Left lobe of liver (tissue), 2 donors: ENCODE measurements around the gene AGBL4. TPM values are rescaled to one million over a fixed set of nuclear protein-coding genes. Genes with fewer than 3 reads are reported as not detected.

Source experiments
- ATAC-seq: fragments of 200-7000 bp; cut with Tn5 transposase; one replicate; pipeline ENCODE4 v1.9.1; 2020; ENCODE audit warnings: mild to moderate bottlenecking, moderate library complexity
- DNase-seq: peaks from one replicate; pipeline ENCODE4 v3.0.0-alpha.2; 2020; ENCODE audit warnings: low spot score
- total RNA-seq: library from RNA; stranded (reverse); gene quantifications from one replicate; pipeline ENCODE4 v1.2.1, GENCODE V29; 2021
- donor health status: DM: no; HTN: no; CAD: no; lungs with moderate emphysema.
- donor health status: DM: no; HTN: yes; CAD: no.

AGBL4 gene
- total RNA-seq, 1 donor from 2014 or later = 2.2 TPM

DNA sequence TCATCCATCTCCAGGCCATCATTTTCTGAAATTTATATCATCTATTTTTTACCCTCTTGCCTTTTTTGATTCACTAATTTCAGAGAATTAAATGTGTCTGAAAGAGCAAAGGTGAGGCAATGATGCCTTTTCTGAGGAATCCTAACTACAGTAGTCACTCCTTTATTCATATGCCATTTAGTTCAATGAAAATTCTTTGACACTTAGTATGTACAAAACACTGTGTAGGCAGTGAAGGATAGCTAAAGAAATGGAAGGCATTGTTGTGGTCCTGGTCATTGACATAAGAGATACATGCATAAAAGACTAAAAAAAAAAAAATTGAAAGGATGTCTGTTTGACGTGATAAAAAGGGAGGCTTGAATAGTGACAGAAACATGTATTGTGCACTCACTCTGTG is 1075.2 kb downstream of the AGBL4 start:
- DNase-seq = no peak
- no peak for ATAC-seq

DNA sequence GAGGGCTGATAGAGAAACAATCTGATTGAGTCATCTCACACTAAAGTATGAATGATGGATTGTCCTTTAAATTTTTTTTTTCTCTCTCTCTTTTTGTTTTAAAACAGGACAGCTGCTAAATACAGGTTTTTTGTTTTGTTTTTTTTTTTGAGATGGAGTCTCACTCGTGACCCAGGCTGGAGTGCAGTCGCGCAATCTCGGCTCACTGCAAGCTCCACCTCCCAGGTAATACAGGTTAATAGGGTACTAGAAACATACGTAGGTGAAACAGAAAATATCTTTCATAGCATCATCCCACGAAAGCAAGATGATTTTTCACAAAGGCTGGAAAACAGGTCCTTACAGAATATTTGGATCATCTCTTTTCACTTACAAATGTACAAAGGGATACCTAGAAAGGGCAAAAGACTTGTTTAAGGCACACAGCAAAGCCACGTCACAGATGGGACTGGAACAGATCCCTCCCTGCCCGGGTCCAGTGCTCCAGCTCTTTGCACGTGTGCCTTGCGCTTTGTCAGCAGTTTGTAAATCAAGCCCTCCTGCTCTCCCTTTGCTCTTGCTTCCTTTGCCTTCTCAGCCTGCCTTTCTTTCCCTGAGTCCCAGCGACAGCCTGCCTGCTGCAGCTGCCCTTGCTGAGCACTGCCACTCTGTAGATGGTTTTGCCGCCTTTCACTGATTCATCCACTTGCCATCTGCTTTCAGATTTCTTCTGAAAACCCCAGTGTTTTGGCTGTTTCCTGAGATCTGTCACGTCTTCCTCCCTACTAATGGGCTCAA is 1075.8 kb downstream of the AGBL4 start:
- DNase-seq (no peak), ATAC-seq (no peak)

DNA sequence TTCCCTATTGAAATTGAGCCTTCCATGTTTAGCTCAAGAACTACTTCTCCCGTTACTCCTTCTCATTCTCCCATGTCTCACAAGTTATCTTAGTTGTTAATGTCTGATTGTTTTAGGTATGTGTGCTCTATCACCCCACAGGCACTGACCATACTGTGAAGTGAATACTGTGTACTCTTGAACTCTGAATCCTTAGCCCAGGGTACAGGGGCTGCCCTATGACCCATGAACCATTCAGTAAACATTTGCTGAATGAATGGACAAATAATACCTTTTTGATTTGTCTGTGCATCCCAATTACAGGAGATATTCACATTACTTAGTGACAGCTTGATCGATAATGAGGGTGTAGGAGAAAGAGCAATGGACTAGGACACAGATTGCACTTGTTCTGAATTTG is 1077.7 kb downstream of the AGBL4 start:
- DNase-seq (no peak), ATAC-seq (peak; percentile 87)

DNA sequence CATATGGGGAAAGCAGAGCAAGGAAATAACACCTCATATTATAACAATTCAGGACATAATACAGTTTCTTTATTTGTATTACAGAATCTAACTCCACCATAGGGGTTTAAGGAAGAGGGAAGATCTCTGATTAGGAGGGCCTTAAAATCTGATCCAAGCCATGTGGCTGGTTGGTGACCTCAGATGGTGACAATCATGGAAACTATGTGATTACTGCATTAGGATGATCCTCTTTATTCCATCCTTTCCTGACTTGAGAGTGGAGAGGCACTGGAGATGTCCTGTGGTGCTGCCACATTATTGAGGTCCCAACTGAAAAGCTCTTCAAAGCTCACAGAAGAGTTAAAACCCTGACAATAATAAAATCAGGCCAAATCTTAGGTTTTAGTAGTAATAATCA is 1078.9 kb downstream of the AGBL4 start:
- no peak for ATAC-seq
- no peak for DNase-seq

DNA sequence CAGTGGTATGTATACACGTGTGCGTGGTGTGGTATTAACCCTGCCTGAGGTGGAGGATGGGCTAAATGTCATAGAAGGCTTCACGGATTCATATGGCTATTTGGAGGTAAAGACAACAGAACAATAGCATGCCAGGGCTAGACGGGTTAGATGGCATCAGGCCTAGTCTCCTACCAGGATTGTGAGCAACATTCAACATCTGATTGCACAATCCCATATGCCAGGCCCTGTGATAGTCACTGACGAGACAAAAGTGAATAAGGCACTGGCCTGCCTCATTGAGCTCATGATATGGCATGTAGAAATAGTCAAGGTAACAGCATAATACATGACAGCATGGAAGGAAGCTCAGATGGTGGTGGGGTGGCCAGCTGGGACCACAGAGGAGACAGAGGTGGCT is 1079.9 kb downstream of the AGBL4 start:
- ATAC-seq (peak; percentile 45), DNase-seq (no peak)

DNA sequence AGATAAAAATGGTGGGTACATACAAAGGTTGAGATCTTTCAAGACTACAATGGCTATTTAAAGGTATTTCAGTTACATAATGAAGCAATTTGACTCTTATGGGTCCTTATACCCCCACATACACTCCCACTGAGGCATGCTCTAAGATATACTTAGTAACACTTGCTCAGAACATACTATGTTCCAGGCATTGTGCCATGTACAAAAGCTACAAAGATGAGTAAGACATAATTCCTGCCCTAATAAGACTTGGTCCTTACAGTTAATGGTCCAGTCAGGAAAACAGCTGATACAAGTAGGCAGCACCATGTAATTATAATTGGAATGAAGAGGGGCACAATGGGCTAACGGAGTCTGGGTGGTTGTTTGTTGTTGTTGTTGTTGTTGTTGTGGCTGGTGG is 1080.4 kb downstream of the AGBL4 start:
- no peak for DNase-seq

DNA sequence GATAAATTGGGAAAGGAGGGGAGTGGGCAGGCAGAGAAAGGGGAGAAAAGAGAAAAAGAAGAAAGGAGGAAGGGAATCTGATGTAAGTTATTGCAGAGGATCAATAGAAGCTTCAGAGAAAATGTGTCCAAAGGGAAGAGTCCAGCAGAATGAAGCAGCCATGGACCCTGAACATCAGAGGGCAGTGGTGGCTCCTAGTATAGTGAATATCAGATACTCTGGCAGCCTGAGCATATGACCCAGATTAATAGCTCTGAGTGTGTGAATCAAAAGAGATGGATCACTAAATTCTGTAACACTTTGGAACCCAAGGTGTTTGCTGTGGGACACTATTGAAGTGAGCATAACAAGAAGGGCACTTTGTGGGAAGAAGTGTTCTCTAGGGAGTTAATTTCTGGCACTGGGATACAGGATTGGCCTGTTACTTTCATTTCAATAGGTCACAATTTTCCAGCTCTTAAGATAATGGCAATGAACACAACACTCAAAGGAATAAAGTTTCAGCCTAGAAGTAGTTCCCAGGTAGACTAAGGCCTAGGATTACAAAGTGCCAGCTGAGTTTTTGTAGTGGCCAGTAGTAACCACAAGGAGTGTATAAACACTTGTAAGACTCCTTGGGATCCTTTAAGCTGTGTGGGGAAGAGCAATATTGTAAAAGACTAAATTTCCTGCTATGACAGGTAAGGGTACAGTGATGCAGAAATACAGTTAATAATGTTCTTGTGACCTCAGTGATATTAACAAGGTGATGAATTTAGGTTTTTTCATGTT is 1082.6 kb downstream of the AGBL4 start:
- peak; percentile 62 for ATAC-seq
- no peak for DNase-seq

More for the DNA sequence above, 1080.4 kb downstream of the AGBL4 start:
- no peak for ATAC-seq

DNA sequence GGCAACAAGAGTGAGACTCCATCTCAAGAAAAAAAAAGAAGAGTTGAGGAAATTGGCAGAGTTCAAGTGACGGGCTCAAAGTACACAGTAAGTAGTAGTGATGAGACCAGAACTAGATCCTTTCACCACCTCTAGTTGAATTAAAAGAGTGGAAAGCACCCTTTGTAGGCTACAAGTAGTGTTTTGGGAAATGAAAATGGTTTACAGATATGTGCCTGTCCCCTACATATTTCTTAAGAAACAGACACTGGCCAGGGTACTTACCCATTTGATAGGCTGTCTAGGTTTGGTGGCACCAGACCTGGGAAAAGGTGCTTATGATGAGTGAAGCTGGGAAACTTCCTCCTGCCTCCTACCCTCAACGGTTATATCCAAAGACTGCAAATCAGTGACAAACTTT is 1083.4 kb downstream of the AGBL4 start:
- ATAC-seq (no peak), DNase-seq (no peak)

DNA sequence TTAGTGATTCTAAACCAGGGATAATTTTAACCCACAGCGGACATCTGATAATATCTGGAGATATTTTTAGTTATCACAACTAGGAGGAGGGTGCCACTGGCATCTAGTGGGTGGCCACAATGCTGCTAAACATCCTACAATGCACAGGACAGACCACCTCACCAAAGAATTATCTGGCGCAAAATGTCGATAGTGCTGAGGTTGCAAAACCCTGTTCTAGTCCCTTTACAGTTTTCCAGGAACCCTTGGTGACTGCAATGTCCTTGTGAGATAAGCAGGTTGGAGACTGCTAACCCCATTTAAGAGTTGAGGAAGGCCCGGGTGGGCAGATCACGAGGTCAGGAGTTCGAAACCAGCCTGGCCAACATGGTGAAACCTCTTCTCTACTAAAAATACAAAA is 1083.9 kb downstream of the AGBL4 start:
- ATAC-seq (no peak), DNase-seq (no peak)

DNA sequence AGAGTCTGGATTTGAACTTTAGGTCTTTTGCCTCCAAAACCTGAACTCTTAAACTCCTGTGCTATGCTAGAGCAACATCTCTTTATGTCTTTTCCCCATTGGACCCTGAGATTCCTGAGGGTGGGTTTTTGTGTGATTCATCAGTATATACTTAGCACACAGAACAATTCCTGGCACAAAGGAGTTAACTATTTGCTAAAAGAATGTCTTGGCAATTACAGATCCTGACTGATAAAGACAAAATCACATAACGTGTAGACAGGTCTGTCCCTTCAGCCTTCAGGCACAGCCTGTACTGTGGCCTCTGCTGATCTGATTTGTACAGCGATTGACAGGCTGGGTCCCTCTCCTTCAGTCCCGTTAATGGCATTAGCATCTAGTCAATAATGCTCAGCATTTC is 1084.7 kb downstream of the AGBL4 start:
- ATAC-seq = no peak
- no peak for DNase-seq

DNA sequence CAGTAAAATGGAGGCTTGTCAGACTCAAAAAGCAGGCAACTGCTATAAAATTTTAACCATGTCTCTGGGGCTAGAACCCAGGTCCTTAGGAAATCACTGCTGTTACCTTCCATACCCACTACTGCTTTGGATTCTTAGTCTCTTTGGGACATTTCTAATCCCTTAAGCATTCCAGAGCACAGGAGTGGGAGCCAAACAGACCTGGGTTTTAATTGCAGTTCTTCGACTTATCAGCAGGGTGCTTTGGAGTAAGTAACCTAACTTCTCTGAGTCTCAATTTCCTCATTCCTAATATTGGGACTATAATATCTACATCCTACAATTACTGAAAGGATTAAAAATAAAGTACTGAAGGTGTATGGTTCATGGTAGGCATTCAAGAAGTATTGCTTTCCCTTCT is 1086.0 kb downstream of the AGBL4 start:
- ATAC-seq = no peak
- no peak for DNase-seq

DNA sequence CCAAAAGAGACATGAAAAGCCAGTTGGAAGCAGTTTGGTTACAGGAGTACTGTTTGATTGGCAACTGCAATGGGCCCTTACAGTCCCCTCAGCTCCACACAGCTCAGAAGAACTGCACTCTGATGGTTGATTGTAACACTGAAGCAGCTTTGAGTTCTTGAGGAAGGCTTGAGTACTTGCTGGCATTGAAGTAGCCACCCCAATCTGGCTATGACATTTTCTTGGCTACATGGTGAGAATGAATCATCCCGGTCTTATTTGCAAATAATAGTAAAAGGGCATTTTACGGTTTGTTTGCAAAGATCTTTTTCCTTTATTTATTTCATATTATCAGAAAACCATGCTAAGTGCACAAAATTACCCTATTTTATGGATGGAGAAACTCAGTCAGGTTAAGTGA is 1087.3 kb downstream of the AGBL4 start:
- DNase-seq (no peak), ATAC-seq (no peak)

DNA sequence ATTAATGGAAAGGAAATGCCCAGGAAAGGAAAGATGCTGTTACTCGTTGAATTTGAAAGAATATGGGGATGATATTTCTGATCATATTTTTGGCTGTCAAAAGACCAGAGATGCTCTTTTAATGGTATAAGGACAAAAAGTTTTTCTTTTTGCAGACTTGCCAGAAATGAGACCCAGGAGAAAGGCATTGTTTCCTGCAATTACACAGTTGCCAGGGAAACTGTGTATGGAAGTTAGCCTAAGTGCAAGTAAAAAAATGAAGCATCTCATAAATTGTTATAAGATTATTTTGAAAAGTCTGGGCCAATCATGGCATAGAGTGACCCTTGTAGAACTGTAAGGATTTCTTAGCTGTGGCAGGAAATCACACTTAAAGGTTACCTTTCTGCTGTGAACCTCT is 1091.4 kb downstream of the AGBL4 start:
- ATAC-seq = no peak
- DNase-seq = no peak

DNA sequence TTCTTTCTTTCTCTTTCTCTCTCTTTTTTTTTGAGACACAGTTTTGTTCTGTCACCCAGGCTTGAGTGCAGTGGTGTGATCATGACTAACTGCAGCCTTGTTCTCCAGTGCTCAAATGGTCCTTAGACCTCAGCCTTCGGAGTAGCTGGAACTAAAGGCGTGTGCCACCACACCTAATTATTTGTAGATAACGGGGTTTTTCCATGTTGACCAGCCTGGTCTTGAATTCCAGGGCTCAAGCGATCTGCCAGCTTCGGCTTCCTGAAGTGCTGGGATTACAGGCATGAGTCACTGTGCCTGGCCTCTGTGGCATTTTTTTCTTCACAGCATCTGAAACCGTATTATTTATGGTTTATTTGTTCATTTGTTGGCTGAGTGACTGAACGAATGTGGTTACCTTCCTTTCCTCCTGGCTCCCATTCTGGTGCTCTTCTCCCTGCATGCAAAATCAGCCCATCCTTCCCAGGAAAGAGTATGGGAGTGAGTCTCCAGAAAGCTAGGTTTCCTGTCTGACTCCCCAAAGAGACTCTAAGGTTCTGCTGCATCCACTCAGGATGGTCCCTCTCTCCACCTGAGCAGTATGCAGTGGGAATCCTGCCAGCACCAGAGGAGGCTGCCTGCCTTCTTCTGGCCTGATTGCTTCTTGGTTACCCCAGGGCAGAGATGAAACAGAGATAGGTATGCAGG is 1092.1 kb downstream of the AGBL4 start:
- DNase-seq (no peak), ATAC-seq (no peak)

DNA sequence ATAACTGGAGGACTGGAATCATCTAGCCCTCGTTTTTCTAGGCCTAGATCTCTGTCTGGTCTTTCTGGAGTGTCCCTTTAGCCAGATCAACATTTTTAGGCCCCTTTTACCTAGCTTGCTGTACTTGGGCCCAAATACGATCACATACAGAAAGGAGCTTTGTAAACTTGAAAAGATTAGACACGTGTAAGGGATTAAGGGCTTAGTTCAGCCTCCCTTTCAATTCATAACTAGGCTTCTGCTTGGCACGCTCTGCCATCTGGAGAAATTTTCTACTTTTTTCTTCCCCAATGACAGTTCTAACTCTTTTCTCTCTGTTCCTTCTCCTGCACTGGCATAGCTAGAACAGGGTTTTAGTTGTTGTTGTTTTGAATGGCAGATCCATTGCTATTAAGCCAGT is 1093.7 kb downstream of the AGBL4 start:
- DNase-seq (no peak), ATAC-seq (no peak)

DNA sequence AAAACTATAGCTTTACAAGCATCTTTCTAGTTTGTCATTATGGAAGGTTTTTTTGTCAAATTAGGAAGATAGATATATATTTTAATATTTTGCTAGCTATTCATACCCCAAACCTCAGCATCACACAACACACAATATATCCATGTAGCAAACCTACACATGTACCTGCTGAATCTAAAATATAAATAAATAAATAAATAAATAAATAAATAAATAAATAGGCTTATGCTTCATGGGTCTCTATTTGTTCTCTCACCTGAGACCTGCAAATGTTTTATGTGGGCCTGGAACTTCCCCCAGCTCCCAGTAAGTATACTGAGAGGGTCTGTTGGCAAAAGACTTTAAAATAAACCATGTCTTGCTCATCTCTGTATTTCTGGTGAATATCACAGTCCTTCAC is 1099.7 kb downstream of the AGBL4 start:
- no peak for DNase-seq
- ATAC-seq = no peak

DNA sequence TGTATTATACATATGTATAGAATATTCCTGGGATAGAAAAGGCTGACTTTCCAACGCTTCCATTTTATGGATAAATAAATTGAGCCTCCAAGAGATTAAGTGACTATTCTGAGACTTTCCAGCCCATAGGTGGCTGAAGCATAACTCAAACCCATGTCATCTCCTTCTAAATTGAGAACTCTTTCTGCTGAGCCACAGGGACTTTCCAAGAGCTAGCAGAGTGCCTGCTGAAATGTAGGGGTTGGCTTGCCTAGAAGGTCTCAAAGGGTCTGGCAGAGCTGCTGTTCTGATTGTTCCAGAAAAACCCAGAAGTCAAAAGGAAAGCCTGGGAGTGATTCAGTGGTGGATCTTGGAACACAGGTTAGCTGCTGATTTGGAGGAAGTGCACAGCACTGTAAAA is 1100.6 kb downstream of the AGBL4 start:
- DNase-seq (no peak), ATAC-seq (no peak)

DNA sequence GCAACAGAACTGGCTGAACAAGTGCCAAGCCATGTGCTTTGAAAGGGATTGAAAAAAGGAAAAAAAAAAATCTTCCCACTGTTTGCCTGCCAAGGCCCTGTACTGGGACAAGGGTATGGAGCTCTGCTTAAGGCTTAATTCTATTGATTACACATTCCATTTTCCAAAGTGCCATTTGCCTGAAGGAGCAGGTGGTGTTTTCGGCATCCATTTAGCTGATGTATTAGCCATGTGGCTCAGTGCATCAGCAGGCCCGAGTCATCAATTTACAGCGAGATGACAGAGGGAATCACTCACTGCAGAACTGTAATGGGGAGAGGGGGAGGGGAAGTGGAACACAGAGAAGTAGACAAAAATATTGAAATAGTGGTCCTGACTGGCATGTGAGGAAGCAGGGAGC is 1102.9 kb downstream of the AGBL4 start:
- ATAC-seq (no peak), DNase-seq (no peak)

DNA sequence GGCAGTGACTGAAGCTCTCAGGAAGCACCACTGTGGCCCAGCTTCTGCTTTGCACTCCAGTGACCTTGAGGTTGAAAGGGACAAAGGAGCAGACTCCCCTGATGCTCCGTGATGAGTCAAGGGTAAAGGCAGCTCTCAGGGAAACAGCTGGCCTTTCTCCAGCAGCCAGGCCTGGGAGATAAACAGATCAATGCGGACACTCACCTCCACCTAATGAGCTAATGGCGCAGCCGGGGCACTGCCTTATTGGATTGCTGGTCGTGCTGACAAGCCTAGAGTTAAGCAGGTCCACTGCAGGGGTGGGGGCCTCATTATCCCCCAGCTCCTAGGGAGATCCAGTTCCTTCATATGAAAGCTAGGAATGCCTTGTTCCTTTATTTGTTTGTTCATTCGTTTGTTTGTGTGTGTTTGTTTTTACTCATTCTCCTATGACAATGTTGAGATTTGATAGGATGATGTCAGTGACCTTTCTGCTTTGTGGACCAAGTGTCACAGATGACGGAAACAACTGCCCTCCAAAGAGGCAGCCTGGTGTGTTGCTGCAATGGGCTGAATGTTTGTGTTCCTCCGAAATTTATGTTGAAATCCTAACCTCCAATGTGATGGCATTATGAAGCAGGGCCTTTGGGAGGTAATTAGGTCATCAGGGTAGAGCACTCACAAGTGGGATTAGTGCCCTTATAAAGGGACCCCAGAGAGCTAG is 1105.7 kb downstream of the AGBL4 start:
- peak; percentile 71 for DNase-seq
- ATAC-seq = peak; percentile 88

DNA sequence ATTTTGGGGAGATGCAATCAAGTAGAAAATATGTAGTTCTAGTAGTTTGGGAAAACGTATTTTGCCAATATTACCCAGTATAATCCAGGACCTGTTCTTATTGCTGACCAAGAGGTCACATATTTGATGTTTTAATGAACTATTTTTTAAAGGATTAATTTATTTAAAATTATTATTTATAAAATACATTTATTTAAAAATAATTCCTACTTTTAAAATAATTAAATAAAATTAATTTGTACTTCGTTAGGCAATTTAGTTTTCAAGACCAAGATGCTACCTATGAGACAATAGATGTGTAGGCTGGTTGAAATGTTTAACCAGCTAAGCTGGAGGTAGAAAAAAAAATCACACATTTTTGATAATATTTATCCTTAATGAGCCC is 1106.7 kb downstream of the AGBL4 start:
- no peak for DNase-seq
- no peak for ATAC-seq
